ENCODE results near the gene DLG2.

DNA sequence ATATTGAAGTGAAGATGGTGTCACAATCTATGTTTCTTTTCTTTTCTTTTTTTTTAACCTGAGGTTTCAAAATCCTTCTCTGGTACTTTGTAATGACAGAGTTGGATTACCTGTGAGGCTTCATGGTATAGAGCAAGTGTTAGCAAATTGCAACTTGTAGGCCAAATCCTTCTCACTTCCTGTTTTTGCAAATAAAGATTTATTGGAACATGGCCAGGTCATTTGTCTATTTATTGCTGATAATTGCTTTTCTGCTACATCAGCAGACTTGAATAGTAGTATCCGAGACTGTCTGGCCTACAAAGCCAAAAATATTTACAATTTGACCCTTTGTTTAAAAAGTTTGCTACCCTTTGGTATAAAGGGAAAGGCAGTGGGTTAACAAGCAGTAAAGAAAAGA is 1281.5 kb downstream of the DLG2 start:
- TF ChIP-seq, protein P1, sequence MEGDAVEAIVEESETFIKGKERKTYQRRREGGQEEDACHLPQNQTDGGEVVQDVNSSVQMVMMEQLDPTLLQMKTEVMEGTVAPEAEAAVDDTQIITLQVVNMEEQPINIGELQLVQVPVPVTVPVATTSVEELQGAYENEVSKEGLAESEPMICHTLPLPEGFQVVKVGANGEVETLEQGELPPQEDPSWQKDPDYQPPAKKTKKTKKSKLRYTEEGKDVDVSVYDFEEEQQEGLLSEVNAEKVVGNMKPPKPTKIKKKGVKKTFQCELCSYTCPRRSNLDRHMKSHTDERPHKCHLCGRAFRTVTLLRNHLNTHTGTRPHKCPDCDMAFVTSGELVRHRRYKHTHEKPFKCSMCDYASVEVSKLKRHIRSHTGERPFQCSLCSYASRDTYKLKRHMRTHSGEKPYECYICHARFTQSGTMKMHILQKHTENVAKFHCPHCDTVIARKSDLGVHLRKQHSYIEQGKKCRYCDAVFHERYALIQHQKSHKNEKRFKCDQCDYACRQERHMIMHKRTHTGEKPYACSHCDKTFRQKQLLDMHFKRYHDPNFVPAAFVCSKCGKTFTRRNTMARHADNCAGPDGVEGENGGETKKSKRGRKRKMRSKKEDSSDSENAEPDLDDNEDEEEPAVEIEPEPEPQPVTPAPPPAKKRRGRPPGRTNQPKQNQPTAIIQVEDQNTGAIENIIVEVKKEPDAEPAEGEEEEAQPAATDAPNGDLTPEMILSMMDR (IDR thresholded peaks at IDR 0.05; ENCODE audit: low read depth, low read length, poor library complexity, severe bottlenecking), result no peak
- TF ChIP-seq EZH2phosphoT487 (IDR thresholded peaks at IDR 0.05; ENCODE audit: borderline replicate concordance, low read length), result no peak

Measured in DOHH2 (cell line).